ENCODE results near the gene TRIM66. TPM values are rescaled to one million over a fixed set of nuclear protein-coding genes. Genes with fewer than 3 reads are reported as not detected.

TRIM66 gene
- polyA plus RNA-seq, 2 of the 4 experiments (the other 2 are of a cell fraction), result 2.5 to 9.8 TPM

DNA sequence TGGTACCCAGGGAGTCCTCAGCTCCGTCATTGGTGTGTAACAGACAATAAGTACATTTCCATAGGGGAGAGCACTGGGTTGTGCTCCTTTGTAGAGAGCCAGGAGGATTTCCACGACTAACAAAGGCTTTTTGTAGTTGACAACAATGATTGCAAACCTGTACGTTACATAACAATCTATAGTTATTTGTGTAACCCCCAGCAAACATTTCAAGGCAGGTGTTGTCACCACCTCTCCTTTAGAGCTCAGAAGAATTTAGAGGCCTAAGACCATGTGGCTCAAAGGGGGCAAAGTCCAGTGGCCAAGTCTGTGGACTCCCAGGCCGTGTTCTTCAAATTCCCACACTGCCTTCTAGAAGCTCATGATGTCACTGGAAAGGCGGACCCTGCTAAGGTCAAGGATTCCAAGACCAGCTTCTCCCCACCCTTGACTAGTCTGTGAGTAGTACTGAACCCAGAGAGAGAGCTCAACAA lies 15.9 kb upstream of the TRIM66 start:
- Histone ChIP-seq H3K4me2 (peak overlapping the region; percentile 12; the same call in 1 of the 3 replicates), H3K9me3 (no peaks in the 10 kb centered on the region), H3K4me3 (no peak overlapping the region), H3K27ac (peak overlapping the region in 1 of 2 experiments; percentile 54; a peak in 2 of 6 replicates), H3K4me1 (peaks cover 16% of the 10 kb centered on the region)
- TF ChIP-seq HDAC2 (IDR thresholded peaks at IDR 0.05), result no peak
- TF ChIP-seq, protein P1, sequence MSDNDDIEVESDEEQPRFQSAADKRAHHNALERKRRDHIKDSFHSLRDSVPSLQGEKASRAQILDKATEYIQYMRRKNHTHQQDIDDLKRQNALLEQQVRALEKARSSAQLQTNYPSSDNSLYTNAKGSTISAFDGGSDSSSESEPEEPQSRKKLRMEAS (IDR thresholded peaks at IDR 0.05), result no peak
- DNase-seq (ENCODE audit: low read depth in 1 of 2, low spot score in 1 of 2) (no peak), FAIRE-seq (no peak), ATAC-seq (peak in 1 of 2 experiments; percentile 2; a peak in 1 of 6 replicates)
- WGBS (ENCODE audit: missing lambda C conversion rate), result 96% methylated on average over 5 of the region's 5 CpGs
- ChIA-PET POLR2A (interaction anchor here (2.8 kb wide), 1 partner anchor 10 kb away, joined by 15 read pairs; no protein-coding TSS in a partner anchor), CTCF (interaction anchor here (0.5 to 3.0 kb wide), 5 partner anchors 10 to 115 kb away, joined by 3 to 12 read pairs (median 4); no protein-coding TSS in a partner anchor)

- Histone ChIP-seq H3K27ac (no peak overlapping the region), H3K4me3 (no peak overlapping the region), H3K4me1 (peaks cover 16% of the 10 kb centered on the region), H3K4me2 (no peak overlapping the region), H3K9me3 (no peaks in the 10 kb centered on the region)
- 80% methylated on average over 3 of the region's 3 CpGs for WGBS (ENCODE audit: missing lambda C conversion rate)
- CTCF ChIA-PET, result interaction anchor here (0.9 to 3.0 kb wide), 5 partner anchors 11 to 263 kb away, joined by 3 to 12 read pairs (median 3); no protein-coding TSS in a partner anchor
- DNase-seq (ENCODE audit: low read depth in 1 of 2, low spot score in 1 of 2), result no peak
- no peak for FAIRE-seq
- TF ChIP-seq ZSCAN20 (CRISPR knock-in tag; IDR thresholded peaks at IDR 0.05), result no peak
- TF ChIP-seq ESRRA (IDR thresholded peaks at IDR 0.05; ENCODE audit: borderline replicate concordance, low read length), result no peak
- no peak for TF ChIP-seq BHLHE40 (IDR thresholded peaks at IDR 0.05; ENCODE audit: low read depth, low read length)
- TF ChIP-seq CEBPB (IDR thresholded peaks at IDR 0.05), result no peak
- TF ChIP-seq POLR2AphosphoS2 (conservative IDR thresholded peaks at IDR 0.05; ENCODE audit: low read length), result no peak
- TF ChIP-seq, protein P2, sequence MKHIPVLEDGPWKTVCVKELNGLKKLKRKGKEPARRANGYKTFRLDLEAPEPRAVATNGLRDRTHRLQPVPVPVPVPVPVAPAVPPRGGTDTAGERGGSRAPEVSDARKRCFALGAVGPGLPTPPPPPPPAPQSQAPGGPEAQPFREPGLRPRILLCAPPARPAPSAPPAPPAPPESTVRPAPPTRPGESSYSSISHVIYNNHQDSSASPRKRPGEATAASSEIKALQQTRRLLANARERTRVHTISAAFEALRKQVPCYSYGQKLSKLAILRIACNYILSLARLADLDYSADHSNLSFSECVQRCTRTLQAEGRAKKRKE (CRISPR knock-in tag; IDR thresholded peaks at IDR 0.05; ENCODE audit: low read depth), result no peak
- no peak for TF ChIP-seq SREBF2 (IDR thresholded peaks at IDR 0.05)
- TF ChIP-seq HEYL (CRISPR knock-in tag; IDR thresholded peaks at IDR 0.05), result no peak
- ATAC-seq, result no peak
- POLR2A ChIA-PET, result no interaction called here
Observed at GRCh38 chr11:8697054-8697453, 14.6 kb upstream of the TRIM66 start.

GRCh38 chr11:8694137-8694536 lies 11.7 kb upstream of the TRIM66 start:
- ChIA-PET POLR2A (no interaction called here), CTCF (interaction anchor here (1.6 kb wide), 1 partner anchor 120 kb away, joined by 5 read pairs; no protein-coding TSS in a partner anchor)
- Histone ChIP-seq H3K9me3 (no peaks in the 10 kb centered on the region), H3K4me2 (no peak overlapping the region), H3K27ac (no peak overlapping the region), H3K4me3 (no peak overlapping the region), H3K4me1 (peaks cover 14% of the 10 kb centered on the region)
- DNase-seq (ENCODE audit: low read depth in 1 of 2, low spot score in 1 of 2), result no peak
- WGBS (ENCODE audit: missing lambda C conversion rate), result 92% methylated on average over 5 of the region's 5 CpGs
- TF ChIP-seq ZC3H11A (IDR thresholded peaks at IDR 0.05), result no peak
- no peak for TF ChIP-seq NFE2L2 (conservative IDR thresholded peaks at IDR 0.05; ENCODE audit: low read length)
- no peak for TF ChIP-seq HDAC2 (IDR thresholded peaks at IDR 0.05)
- TF ChIP-seq BCL3 (IDR thresholded peaks at IDR 0.05), result no peak
- TF ChIP-seq MYC (IDR thresholded peaks at IDR 0.05; ENCODE audit: borderline replicate concordance, low read length), result no peak
- no peak for TF ChIP-seq HOXB13 (CRISPR knock-in tag; IDR thresholded peaks at IDR 0.05; ENCODE audit: low read depth)
- TF ChIP-seq CTCF (IDR thresholded peaks at IDR 0.05), result no peak
- TF ChIP-seq ZSCAN20 (CRISPR knock-in tag; IDR thresholded peaks at IDR 0.05), result no peak
- no peak for TF ChIP-seq PHF8 (IDR thresholded peaks at IDR 0.05; ENCODE audit: borderline replicate concordance, low read depth)
- FAIRE-seq, result no peak
- peak in 1 of 2 experiments; percentile 0; a peak in 1 of 6 replicates for ATAC-seq
